NT2/D1 (cell line): Measurements from ENCODE around the gene OR8G5.

Source experiments
- DNase-seq: peaks from one replicate; pipeline ENCODE4 v3.0.0-alpha.2; 2011; ENCODE audit warnings: low read depth, low spot score
- H3K27me3 ChIP-seq: 2 replicates; pipeline ENCODE4 v1.6.0; 2011; ENCODE audit warnings: mild to moderate bottlenecking; ENCODE audit not compliant: insufficient read length, insufficient read depth
- H3K36me3 ChIP-seq: 2 replicates; pipeline ENCODE4 v1.6.1; 2011; ENCODE audit warnings: mild to moderate bottlenecking, low read length, mixed read lengths; ENCODE audit not compliant: insufficient read depth, insufficient read length
- H3K4me1 ChIP-seq: 2 replicates; pipeline ENCODE4 v1.5.1; 2011; ENCODE audit not compliant: insufficient read depth, insufficient read length
- H3K4me3 ChIP-seq: 2 replicates; pipeline ENCODE4 v1.5.1; 2011; ENCODE audit warnings: low read depth; ENCODE audit not compliant: insufficient read length
- H3K9ac ChIP-seq: 2 replicates; pipeline ENCODE4 v1.6.0; 2011; ENCODE audit warnings: low read depth; ENCODE audit not compliant: insufficient read length
- H3K9me3 ChIP-seq: 2 replicates; pipeline ENCODE4 v1.5.1; 2011; ENCODE audit warnings: mild to moderate bottlenecking, low read length; ENCODE audit not compliant: insufficient read depth
- SUZ12 ChIP-seq: IDR thresholded peaks from 2 replicates; pipeline ENCODE4 v1.6.1; 2011; ENCODE audit not compliant: insufficient read length, insufficient read depth; ENCODE audit errors: extremely low read depth
- YY1 ChIP-seq: IDR thresholded peaks from 2 replicates; pipeline ENCODE4 v1.6.1; 2011; ENCODE audit not compliant: insufficient read length, insufficient read depth
- ZNF274 ChIP-seq: IDR thresholded peaks from 2 replicates; pipeline ENCODE4 v1.6.1; 2011; ENCODE audit warnings: mild to moderate bottlenecking, low read depth, low read length

OR8G5 gene

GRCh38 chr11:124274000-124274399 is 17.8 kb downstream of the OR8G5 start:
- no peak overlapping the region for H3K4me3 ChIP-seq
- H3K36me3 ChIP-seq: no peaks in the 10 kb centered on the region
- no peak for DNase-seq
- H3K27me3 ChIP-seq: no peaks in the 10 kb centered on the region
- H3K9ac ChIP-seq: no peak overlapping the region
- TF ChIP-seq ZNF274 (no peak), SUZ12 (no peak), YY1 (no peak)
- no peaks in the 10 kb centered on the region for H3K9me3 ChIP-seq
- no peaks in the 10 kb centered on the region for H3K4me1 ChIP-seq

GRCh38 chr11:124276081-124276480 is 19.9 kb downstream of the OR8G5 start:
- TF ChIP-seq YY1 (no peak), ZNF274 (no peak), SUZ12 (no peak)
- Histone ChIP-seq H3K36me3 (no peaks in the 10 kb centered on the region), H3K9ac (no peak overlapping the region), H3K4me3 (no peak overlapping the region), H3K9me3 (no peaks in the 10 kb centered on the region), H3K4me1 (no peaks in the 10 kb centered on the region), H3K27me3 (no peaks in the 10 kb centered on the region)
- DNase-seq: no peak

GRCh38 chr11:124277207-124277606 is 21.0 kb downstream of the OR8G5 start:
- H3K4me1 ChIP-seq: no peaks in the 10 kb centered on the region
- TF ChIP-seq ZNF274 (no peak), YY1 (no peak), SUZ12 (no peak)
- H3K4me3 ChIP-seq: no peak overlapping the region
- no peaks in the 10 kb centered on the region for H3K9me3 ChIP-seq
- no peak for DNase-seq
- no peaks in the 10 kb centered on the region for H3K36me3 ChIP-seq
- no peak overlapping the region for H3K9ac ChIP-seq
- no peaks in the 10 kb centered on the region for H3K27me3 ChIP-seq

GRCh38 chr11:124277804-124278203 is 21.6 kb downstream of the OR8G5 start:
- no peaks in the 10 kb centered on the region for H3K36me3 ChIP-seq
- H3K9ac ChIP-seq: no peak overlapping the region
- DNase-seq: peak; percentile 8
- H3K4me3 ChIP-seq: no peak overlapping the region
- no peaks in the 10 kb centered on the region for H3K9me3 ChIP-seq
- no peak for TF ChIP-seq ZNF274
- no peak for TF ChIP-seq YY1
- TF ChIP-seq SUZ12: no peak
- H3K4me1 ChIP-seq: no peaks in the 10 kb centered on the region
- H3K27me3 ChIP-seq: no peaks in the 10 kb centered on the region

- Histone ChIP-seq H3K36me3 (no peaks in the 10 kb centered on the region), H3K27me3 (no peaks in the 10 kb centered on the region), H3K4me3 (no peak overlapping the region), H3K9me3 (no peaks in the 10 kb centered on the region), H3K9ac (no peak overlapping the region), H3K4me1 (no peaks in the 10 kb centered on the region)
- TF ChIP-seq SUZ12: no peak
- TF ChIP-seq YY1: no peak
- TF ChIP-seq ZNF274: no peak
- no peak for DNase-seq
These were observed 22.1 kb downstream of the OR8G5 start for GRCh38 chr11:124278261-124278660.

GRCh38 chr11:124285610-124286344 is 29.6 kb downstream of the OR8G5 start:
- Histone ChIP-seq H3K4me1 (no peaks in the 10 kb centered on the region), H3K9me3 (no peaks in the 10 kb centered on the region), H3K4me3 (no peak overlapping the region), H3K27me3 (no peaks in the 10 kb centered on the region), H3K9ac (no peak overlapping the region), H3K36me3 (no peaks in the 10 kb centered on the region)
- TF ChIP-seq ZNF274 (no peak), SUZ12 (no peak), YY1 (no peak)
- no peak for DNase-seq

GRCh38 chr11:124294687-124295086 is 38.5 kb downstream of the OR8G5 start:
- H3K4me1 ChIP-seq: no peaks in the 10 kb centered on the region

More at GRCh38 chr11:124294687-124295086, 38.5 kb downstream of the OR8G5 start:
- no peak for DNase-seq
- peaks cover 7% of the 10 kb centered on the region; the same call in 1 of the 2 replicates for H3K9me3 ChIP-seq
- H3K4me3 ChIP-seq: no peak overlapping the region
- H3K9ac ChIP-seq: no peak overlapping the region
- H3K27me3 ChIP-seq: no peaks in the 10 kb centered on the region
- H3K36me3 ChIP-seq: no peaks in the 10 kb centered on the region
- TF ChIP-seq SUZ12 (no peak), ZNF274 (no peak), YY1 (no peak)
